Activated naive CD4-positive, alpha-beta T cell treated with anti-CD3 and anti-CD28 coated beads, Interleukin-2, amount 50 U/mL, for 24 hours (primary cell): ENCODE measurements around the gene NLRP1.

Source experiments
- H3K27ac Mint-ChIP-seq: one replicate; pipeline ENCODE4 v1.8.0; 2021; ENCODE audit warnings: mild to moderate bottlenecking, mixed read lengths
- H3K27me3 Mint-ChIP-seq: one replicate; pipeline ENCODE4 v1.8.0; 2021; ENCODE audit warnings: mixed read lengths
- H3K36me3 Mint-ChIP-seq: one replicate; pipeline ENCODE4 v1.8.0; 2021; ENCODE audit warnings: mixed read lengths
- H3K4me1 Mint-ChIP-seq: one replicate; pipeline ENCODE4 v1.8.0; 2021; ENCODE audit warnings: mixed read lengths
- H3K4me3 Mint-ChIP-seq: one replicate; pipeline ENCODE4 v1.8.0; 2021; ENCODE audit warnings: mild to moderate bottlenecking, mixed read lengths
- H3K9me3 Mint-ChIP-seq: one replicate; pipeline ENCODE4 v1.8.0; 2021; ENCODE audit warnings: mixed read lengths

Gene NLRP1

GRCh38 chr17:5492970-5493369, 91.3 kb downstream of the NLRP1 start:
- Mint-ChIP-seq H3K27me3 (no peaks in the 10 kb centered on the region), H3K9me3 (no peaks in the 10 kb centered on the region), H3K4me3 (no peak overlapping the region), H3K27ac (no peak overlapping the region), H3K4me1 (peaks cover 12% of the 10 kb centered on the region), H3K36me3 (peaks cover 12% of the 10 kb centered on the region)

GRCh38 chr17:5488752-5489151, 95.6 kb downstream of the NLRP1 start:
- peak overlapping the region; percentile 95 for H3K4me3 Mint-ChIP-seq
- H3K27ac Mint-ChIP-seq = peak overlapping the region; percentile 76
- H3K36me3 Mint-ChIP-seq = peaks cover 17% of the 10 kb centered on the region
- no peaks in the 10 kb centered on the region for H3K9me3 Mint-ChIP-seq
- H3K4me1 Mint-ChIP-seq = peaks cover 38% of the 10 kb centered on the region
- H3K27me3 Mint-ChIP-seq = no peaks in the 10 kb centered on the region

- Mint-ChIP-seq H3K9me3 (no peaks in the 10 kb centered on the region), H3K4me3 (peak within 1 kb of the TSS; percentile 95), H3K36me3 (peaks cover 14% of the 10 kb centered on the region), H3K27me3 (no peaks in the 10 kb centered on the region), H3K4me1 (peaks cover 59% of the 10 kb centered on the region), H3K27ac (peak within 1 kb of the TSS; percentile 97)
These were observed 97.8 kb downstream of the NLRP1 start, which contains the start of gene MIS12 for GRCh38 chr17:5486206-5487124. Gene MIS12, plus strand, starts transcription at chr17:5486566. Its CDS starts 2,297 bp downstream, at chr17:5488863.

- Mint-ChIP-seq H3K36me3 (peaks cover 17% of the 10 kb centered on the region), H3K27me3 (no peaks in the 10 kb centered on the region), H3K27ac (peak within 1 kb of the TSS; percentile 97), H3K4me1 (peaks cover 64% of the 10 kb centered on the region), H3K9me3 (no peaks in the 10 kb centered on the region), H3K4me3 (peak within 1 kb of the TSS; percentile 95)
These were observed 98.8 kb downstream of the NLRP1 start, which contains the start of gene DERL2 for GRCh38 chr17:5485270-5486205. Gene DERL2, minus strand, starts transcription at chr17:5486178. Its CDS starts 17 bp downstream, at chr17:5486161.

- H3K27me3 Mint-ChIP-seq = no peaks in the 10 kb centered on the region
- H3K27ac Mint-ChIP-seq = peak overlapping the region; percentile 60
- peaks cover 63% of the 10 kb centered on the region for H3K4me1 Mint-ChIP-seq
- peaks cover 17% of the 10 kb centered on the region for H3K36me3 Mint-ChIP-seq
- no peak overlapping the region for H3K4me3 Mint-ChIP-seq
- H3K9me3 Mint-ChIP-seq = no peaks in the 10 kb centered on the region
These were observed 102.9 kb downstream of the NLRP1 start for GRCh38 chr17:5481451-5481850.

GRCh38 chr17:5480962-5481361, 103.3 kb downstream of the NLRP1 start:
- Mint-ChIP-seq H3K4me1 (peaks cover 63% of the 10 kb centered on the region), H3K36me3 (peaks cover 17% of the 10 kb centered on the region), H3K27ac (peak overlapping the region; percentile 60), H3K9me3 (no peaks in the 10 kb centered on the region), H3K27me3 (no peaks in the 10 kb centered on the region), H3K4me3 (no peak overlapping the region)

- H3K4me1 Mint-ChIP-seq = peaks cover 48% of the 10 kb centered on the region
- H3K9me3 Mint-ChIP-seq = no peaks in the 10 kb centered on the region
- H3K36me3 Mint-ChIP-seq = peaks cover 17% of the 10 kb centered on the region
- no peak overlapping the region for H3K27ac Mint-ChIP-seq
- no peaks in the 10 kb centered on the region for H3K27me3 Mint-ChIP-seq
- H3K4me3 Mint-ChIP-seq = no peak overlapping the region
These were observed 105.3 kb downstream of the NLRP1 start for GRCh38 chr17:5478992-5479391.

- H3K27me3 Mint-ChIP-seq = no peaks in the 10 kb centered on the region
- H3K36me3 Mint-ChIP-seq = peaks cover 13% of the 10 kb centered on the region
- peaks cover 23% of the 10 kb centered on the region for H3K4me1 Mint-ChIP-seq
- H3K4me3 Mint-ChIP-seq = no peak overlapping the region
- H3K9me3 Mint-ChIP-seq = no peaks in the 10 kb centered on the region
- no peak overlapping the region for H3K27ac Mint-ChIP-seq
These were observed 110.4 kb downstream of the NLRP1 start for GRCh38 chr17:5473906-5474305.

GRCh38 chr17:5472511-5472910, 111.8 kb downstream of the NLRP1 start:
- Mint-ChIP-seq H3K4me1 (peaks cover 20% of the 10 kb centered on the region), H3K36me3 (peaks cover 10% of the 10 kb centered on the region), H3K9me3 (no peaks in the 10 kb centered on the region), H3K4me3 (no peak overlapping the region), H3K27me3 (no peaks in the 10 kb centered on the region), H3K27ac (peak overlapping the region; percentile 53)

- peaks cover 47% of the 10 kb centered on the region for H3K4me1 Mint-ChIP-seq
- H3K4me3 Mint-ChIP-seq = peak overlapping the region; percentile 92
These were observed 116.2 kb downstream of the NLRP1 start for GRCh38 chr17:5468075-5468473.

GRCh38 chr17:5467416-5467815, 116.9 kb downstream of the NLRP1 start:
- Mint-ChIP-seq H3K36me3 (peaks cover 8% of the 10 kb centered on the region), H3K9me3 (no peaks in the 10 kb centered on the region), H3K4me3 (peak overlapping the region; percentile 92), H3K4me1 (peaks cover 48% of the 10 kb centered on the region), H3K27me3 (no peaks in the 10 kb centered on the region), H3K27ac (no peak overlapping the region)

More at GRCh38 chr17:5468075-5468473, 116.2 kb downstream of the NLRP1 start:
- Mint-ChIP-seq H3K9me3 (no peaks in the 10 kb centered on the region), H3K36me3 (peaks cover 8% of the 10 kb centered on the region), H3K27ac (peak overlapping the region; percentile 10), H3K27me3 (no peaks in the 10 kb centered on the region)

- H3K4me3 Mint-ChIP-seq = peak overlapping the region; percentile 92
- no peaks in the 10 kb centered on the region for H3K9me3 Mint-ChIP-seq
- no peaks in the 10 kb centered on the region for H3K27me3 Mint-ChIP-seq
- no peak overlapping the region for H3K27ac Mint-ChIP-seq
- peaks cover 48% of the 10 kb centered on the region for H3K4me1 Mint-ChIP-seq
- H3K36me3 Mint-ChIP-seq = peaks cover 7% of the 10 kb centered on the region
These were observed 118.0 kb downstream of the NLRP1 start for GRCh38 chr17:5466295-5466694.

GRCh38 chr17:5464717-5465507, 119.4 kb downstream of the NLRP1 start:
- H3K36me3 Mint-ChIP-seq = peaks cover 13% of the 10 kb centered on the region
- H3K4me1 Mint-ChIP-seq = peaks cover 44% of the 10 kb centered on the region
- no peaks in the 10 kb centered on the region for H3K9me3 Mint-ChIP-seq
- H3K4me3 Mint-ChIP-seq = no peak overlapping the region
- H3K27me3 Mint-ChIP-seq = no peaks in the 10 kb centered on the region
- no peak overlapping the region for H3K27ac Mint-ChIP-seq
